T-helper 22 cell (primary cell): Measurements from ENCODE around the gene IL17B.

Source experiments
- DNase-seq: peaks from one replicate; pipeline ENCODE4 v3.0.0-alpha.2; 2020; ENCODE audit warnings: low read depth

The IL17B gene

GRCh38 chr5:149379177-149379761, at the start of gene IL17B:
Gene IL17B, minus strand, starts transcription at chr5:149379292. Its CDS starts 67 bp downstream, at chr5:149379225.
- DNase-seq, result no peak

DNA sequence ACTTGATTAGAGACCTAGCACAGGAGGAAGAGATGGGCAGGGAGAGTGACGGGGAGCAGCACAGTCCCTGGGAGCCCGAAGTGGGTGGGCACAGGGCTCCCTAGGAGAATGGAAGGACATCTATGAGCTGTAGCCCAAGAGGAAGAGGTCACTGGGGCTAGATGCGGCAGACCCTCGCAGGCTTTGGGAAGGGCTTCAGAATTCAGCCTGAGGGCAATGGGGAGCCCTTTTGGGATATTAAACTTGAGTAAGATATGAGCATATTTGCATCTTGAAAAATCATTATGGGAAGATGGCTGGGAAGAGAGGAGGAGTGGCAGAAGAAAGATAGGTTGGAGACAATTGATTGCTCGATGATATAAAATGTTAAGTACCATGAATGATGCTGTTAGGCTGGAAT, 48.9 kb upstream of the IL17B start:
- no peak for DNase-seq

GRCh38 chr5:149427374-149427773, 48.3 kb upstream of the IL17B start:
- DNase-seq, result no peak

DNA sequence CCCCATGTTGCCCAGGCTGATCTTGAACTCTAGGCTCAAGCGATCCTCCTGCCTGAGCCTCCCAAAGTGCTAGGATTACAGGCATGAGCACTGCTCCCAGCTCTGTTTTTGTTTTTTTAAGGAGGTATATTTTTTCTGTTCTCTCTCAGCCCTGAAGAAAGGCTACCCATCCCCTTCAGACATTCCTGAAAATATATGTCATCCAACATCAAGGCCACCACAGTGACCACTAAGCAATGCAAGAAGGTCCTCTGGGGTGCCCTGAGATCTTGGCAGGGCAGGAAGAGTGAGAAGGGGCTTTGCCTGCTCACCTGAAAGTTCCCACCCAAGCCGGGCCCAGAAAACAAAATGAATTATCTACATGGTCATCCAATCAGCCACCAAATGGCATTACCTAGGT, 47.8 kb upstream of the IL17B start:
- DNase-seq, result no peak

- DNase-seq, result no peak
Observed at GRCh38 chr5:149425729-149426128, 46.6 kb upstream of the IL17B start.

DNA sequence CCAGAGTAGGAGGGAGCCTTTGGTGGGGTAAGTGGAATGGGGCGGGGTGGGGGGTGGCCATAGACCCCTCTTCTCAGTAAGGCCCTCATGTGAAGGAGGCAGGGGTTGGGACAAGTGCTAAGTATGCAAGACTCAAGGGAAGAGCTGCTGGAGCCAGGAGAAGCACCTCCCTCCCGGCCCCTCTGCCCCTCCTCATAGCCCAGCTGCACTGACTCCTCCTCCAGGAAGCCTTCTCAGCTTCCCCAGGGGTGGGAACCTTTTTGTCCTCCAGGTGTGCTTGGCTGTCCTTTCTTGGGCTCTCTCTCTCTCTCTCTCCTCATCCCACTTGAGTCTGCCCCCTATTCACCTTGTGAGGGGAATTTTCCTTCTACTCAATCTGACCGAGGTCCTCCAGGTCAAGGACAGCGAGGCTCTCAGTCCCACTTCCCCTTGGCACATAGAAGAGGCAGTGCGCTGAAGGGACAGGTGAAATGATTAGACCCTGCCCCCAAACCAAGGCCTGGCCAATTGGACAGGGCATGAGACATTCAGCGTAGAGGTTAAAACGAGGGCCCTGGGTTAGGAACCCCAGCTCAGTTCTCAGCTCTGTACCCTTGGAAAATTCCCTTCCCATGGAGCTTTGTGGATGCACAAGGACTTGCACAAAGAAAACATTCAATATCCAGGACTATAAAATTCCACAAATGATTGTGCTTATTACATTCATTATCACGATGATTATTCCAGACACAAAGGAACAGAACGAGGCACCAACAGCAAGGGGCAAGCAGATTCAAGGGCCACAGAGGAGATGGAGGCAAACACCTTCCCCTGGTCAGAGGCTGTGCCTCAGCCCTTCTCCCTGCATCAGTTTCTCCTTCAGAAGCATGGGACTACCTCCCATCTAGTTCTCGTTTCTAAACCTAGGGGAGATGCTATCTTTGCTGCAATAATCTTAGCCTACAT, 45.6 kb upstream of the IL17B start:
- no peak for DNase-seq

DNA sequence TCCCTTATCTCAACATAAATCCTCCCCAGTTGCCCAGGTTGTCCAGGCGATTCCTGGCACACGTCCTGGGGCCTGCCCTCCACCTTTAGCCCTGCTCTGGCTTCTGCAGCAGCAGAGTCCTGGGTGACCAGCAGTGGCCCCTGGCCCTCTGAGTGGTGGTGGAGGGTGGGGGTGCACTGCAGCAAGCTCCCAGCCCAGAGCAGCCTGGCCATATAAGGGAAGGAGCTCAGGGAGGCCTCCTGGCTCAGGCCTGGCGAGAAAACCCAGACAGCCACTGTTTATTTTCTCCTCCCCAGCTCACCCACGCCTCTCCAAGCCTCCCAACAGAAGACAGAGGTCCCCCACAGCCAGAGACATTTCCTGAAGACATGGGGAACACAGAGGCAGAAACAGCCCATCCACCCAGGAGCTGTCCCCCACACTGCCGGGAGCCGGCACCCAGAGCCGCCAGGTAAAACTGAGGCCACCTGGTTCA, 44.7 kb upstream of the IL17B start:
- no peak for DNase-seq

GRCh38 chr5:149423049-149423793, 44.1 kb upstream of the IL17B start:
- no peak for DNase-seq

DNA sequence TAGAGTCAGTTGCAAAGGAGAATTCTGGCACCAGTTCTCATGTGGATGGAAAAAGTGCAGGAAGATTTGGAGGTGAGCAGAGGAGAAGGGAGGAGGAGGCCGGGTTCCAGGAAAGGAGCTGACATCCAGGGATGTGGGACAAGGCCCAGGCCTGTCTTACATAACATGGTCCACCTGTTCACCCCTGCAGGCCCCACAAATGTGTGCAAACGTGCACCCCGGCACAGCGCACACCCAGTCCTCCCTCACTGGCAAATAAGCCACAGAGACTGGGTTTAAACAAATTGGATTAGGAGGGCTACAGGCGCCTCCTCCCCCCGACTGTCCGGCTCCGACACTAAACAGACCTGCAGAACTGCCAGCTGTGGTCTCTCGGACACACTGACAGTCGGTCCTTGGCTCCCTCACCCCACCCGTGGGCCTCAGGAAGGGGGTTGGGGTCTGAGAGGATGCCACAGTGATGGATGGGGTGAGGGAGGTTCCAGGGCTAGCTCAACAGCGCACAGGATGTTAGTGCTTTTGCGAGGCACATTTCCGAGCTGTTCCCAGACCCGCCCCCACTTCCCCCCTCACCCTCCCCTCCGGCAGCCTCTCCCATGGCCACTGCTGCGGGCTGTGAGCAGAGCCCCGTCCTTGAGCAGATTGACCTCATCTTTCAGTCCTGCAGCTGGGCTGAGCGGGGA, 43.4 kb upstream of the IL17B start:
- no peak for DNase-seq

- no peak for DNase-seq
Observed at GRCh38 chr5:149421834-149422233, 42.7 kb upstream of the IL17B start.

GRCh38 chr5:149421372-149421685, 42.2 kb upstream of the IL17B start:
- no peak for DNase-seq

DNA sequence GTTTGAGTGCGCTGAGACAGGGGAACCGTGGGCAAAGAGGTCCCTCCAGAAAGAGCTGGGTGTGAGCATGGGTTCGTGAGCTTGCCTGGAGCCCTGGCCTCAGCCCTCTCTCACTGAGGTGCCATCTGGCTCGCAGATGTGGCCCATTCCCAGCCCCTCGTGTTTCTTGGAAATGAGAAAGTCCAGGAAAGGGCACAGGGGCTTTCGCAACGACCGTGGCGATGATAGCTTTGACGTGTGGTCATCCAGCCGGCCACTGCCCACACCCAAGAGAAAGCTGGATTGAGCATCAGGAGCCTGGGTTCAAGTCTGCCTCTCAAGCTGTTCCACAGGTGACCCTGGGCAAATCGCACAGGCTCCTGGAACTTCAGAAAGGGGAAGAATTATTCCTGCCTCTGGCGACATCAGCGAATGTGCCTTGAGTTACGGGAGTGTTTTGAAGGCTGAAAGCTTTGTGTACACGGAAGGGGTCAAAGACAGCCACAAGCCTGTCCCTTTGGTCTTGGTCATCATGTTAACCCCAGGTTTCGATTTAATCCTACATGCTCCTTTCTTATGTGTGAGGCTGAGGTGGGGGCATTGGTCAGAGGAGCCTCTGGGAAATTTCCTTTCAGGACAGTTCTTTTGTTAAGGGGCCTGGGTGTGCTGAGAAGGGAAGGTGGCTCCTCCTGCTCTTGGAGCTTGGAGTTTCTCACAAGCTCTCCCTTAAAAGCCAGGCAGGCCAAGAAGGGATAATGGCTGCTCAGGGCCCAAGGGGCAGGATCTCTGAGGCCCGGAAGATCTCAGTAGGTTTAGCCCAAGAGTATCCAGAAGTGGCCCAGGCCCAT, 41.7 kb upstream of the IL17B start:
- DNase-seq, result no peak

GRCh38 chr5:149419859-149420544, 40.9 kb upstream of the IL17B start:
- DNase-seq, result no peak

GRCh38 chr5:149419532-149419858, 40.4 kb upstream of the IL17B start:
- DNase-seq, result no peak

- no peak for DNase-seq
Observed at GRCh38 chr5:149418910-149419531, 39.9 kb upstream of the IL17B start.

GRCh38 chr5:149417711-149418368, 38.7 kb upstream of the IL17B start:
- no peak for DNase-seq

DNA sequence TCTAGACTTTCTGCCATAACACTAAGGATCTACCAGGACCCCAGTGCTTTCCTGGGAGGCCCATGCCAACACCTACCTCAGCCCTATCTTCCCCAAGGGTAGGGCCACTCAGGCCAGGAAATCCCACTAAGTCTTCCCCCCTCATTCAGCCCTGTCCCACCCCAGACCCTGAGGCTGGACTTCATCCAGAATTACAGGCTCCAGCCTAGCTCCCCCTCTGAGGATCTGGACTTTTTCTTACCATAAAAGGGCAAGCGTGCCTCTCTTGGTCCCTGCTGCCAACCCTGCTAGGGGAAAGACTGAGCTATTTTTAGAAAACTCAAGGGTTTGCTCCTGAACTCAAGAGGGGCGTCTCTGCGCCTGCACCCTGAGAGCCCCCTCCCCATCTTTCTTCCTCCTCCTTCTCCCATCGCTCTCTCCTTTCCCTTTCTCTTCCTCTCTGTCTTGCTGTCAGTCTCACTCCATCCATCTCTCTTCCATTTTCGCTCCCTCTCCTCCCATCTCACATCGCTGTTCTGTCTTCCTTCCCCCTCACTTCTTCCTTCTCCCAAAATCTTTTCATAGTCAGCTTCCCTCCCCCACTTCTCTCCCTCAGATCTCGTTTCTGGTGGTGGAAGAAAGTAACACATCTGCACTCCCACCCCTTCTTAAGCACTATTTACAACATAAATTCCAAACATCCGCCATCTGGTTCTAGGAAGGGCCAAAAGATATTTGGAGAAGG, 38.1 kb upstream of the IL17B start:
- no peak for DNase-seq

DNA sequence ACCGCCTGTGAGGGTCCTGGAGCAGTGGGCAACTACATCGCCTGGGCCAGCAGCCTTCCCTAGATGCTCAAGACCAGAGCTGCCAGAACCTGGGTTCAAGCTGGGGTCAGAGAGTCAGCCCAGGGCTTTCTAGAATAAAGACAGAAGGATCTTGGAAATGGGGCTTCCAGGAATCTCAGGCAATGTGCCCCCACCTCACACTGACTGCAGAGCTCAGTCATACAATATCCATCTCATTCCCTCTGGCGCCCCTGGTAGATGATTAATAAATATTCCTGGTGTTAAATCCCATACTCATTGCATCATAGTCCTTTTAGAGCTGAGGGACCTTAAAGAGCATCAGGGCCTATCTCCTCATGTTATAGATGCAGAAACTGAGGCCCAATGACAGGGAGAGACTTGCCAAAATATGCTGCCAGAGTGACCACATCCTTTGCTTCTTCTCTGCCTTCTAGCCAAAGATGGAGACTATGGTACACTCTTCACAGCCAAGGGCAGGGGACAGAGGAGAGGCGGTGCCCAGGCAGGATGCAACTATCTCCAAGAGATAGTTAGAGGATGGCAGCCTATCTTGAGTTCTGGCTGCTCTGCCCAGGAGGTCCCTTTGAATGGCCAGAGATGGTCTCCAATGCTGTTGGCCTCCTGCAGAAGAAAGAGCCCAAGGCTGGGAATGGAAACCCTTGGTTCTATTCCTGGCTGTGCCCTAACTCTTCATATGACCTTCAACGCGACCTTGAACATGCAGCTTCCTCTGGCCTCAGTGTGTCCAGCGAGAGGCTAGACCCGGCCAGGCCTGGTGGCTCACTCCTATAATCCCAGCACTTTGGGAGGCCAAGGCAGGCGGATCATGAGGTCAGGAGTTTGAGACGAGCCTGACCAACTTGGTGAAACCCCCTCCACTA, 36.2 kb upstream of the IL17B start:
- DNase-seq, result no peak
